ENCODE results near the gene TMEFF2. TPM values are rescaled to one million over a fixed set of nuclear protein-coding genes. Genes with fewer than 3 reads are reported as not detected.

The TMEFF2 gene
- total RNA-seq, 1 donor from 2014 or later = not detected

- Histone ChIP-seq H3K36me3 (no peaks in the 10 kb centered on the region), H3K9me3 (no peaks in the 10 kb centered on the region), H3K4me3 (no peak overlapping the region), H3K27me3 (peaks cover 7% of the 10 kb centered on the region), H3K27ac (no peak overlapping the region), H3K4me1 (no peaks in the 10 kb centered on the region)
- TF ChIP-seq CTCF (IDR thresholded peaks at IDR 0.05) = no peak
- intact Hi-C loops (cut with DNase I) = no loop called here
- DNase-seq (no peak), ATAC-seq (no peak)
These were observed 11.7 kb upstream of the TMEFF2 start for GRCh38 chr2:192206399-192206798.

GRCh38 chr2:192203876-192204275 lies 9.1 kb upstream of the TMEFF2 start:
- TF ChIP-seq CTCF (IDR thresholded peaks at IDR 0.05) = no peak
- DNase-seq = no peak
- intact Hi-C loops (cut with DNase I) = no loop called here

GRCh38 chr2:192202373-192202772 lies 7.6 kb upstream of the TMEFF2 start:
- no peaks in the 10 kb centered on the region for H3K4me1 ChIP-seq
- H3K36me3 ChIP-seq = no peaks in the 10 kb centered on the region
- no peak for TF ChIP-seq CTCF (IDR thresholded peaks at IDR 0.05)
- H3K4me3 ChIP-seq = no peak overlapping the region
- ATAC-seq = no peak
- no peaks in the 10 kb centered on the region for H3K9me3 ChIP-seq
- no peak for DNase-seq
- H3K27ac ChIP-seq = no peak overlapping the region
- intact Hi-C loops (cut with DNase I) = no loop called here
- peaks cover 43% of the 10 kb centered on the region for H3K27me3 ChIP-seq

More at GRCh38 chr2:192203876-192204275, 9.1 kb upstream of the TMEFF2 start:
- H3K4me1 ChIP-seq = no peaks in the 10 kb centered on the region
- ATAC-seq = no peak
- H3K4me3 ChIP-seq = no peak overlapping the region
- peaks cover 28% of the 10 kb centered on the region for H3K27me3 ChIP-seq
- no peak overlapping the region for H3K27ac ChIP-seq
- H3K9me3 ChIP-seq = no peaks in the 10 kb centered on the region
- no peaks in the 10 kb centered on the region for H3K36me3 ChIP-seq

GRCh38 chr2:192201116-192201515 lies 6.4 kb upstream of the TMEFF2 start:
- TF ChIP-seq CTCF (IDR thresholded peaks at IDR 0.05) = no peak
- intact Hi-C loops (cut with DNase I) = no loop called here
- no peak overlapping the region for H3K4me3 ChIP-seq
- no peaks in the 10 kb centered on the region for H3K9me3 ChIP-seq
- ATAC-seq = no peak
- no peak for DNase-seq
- H3K36me3 ChIP-seq = no peaks in the 10 kb centered on the region
- peaks cover 4% of the 10 kb centered on the region for H3K4me1 ChIP-seq
- peaks cover 56% of the 10 kb centered on the region for H3K27me3 ChIP-seq
- H3K27ac ChIP-seq = no peak overlapping the region

- TF ChIP-seq CTCF (IDR thresholded peaks at IDR 0.05) = no peak
These were observed 2.6 kb upstream of the TMEFF2 start for GRCh38 chr2:192197357-192197756.

More at GRCh38 chr2:192197357-192197756, 2.6 kb upstream of the TMEFF2 start:
- H3K36me3 ChIP-seq = no peaks in the 10 kb centered on the region
- H3K9me3 ChIP-seq = no peaks in the 10 kb centered on the region
- peaks cover 23% of the 10 kb centered on the region for H3K4me1 ChIP-seq
- intact Hi-C loops (cut with DNase I) = no loop called here
- no peak overlapping the region for H3K27ac ChIP-seq
- peaks cover 85% of the 10 kb centered on the region for H3K27me3 ChIP-seq
- H3K4me3 ChIP-seq = no peak overlapping the region
- no peak for ATAC-seq
- no peak for DNase-seq
